KMS-11 (cell line): Measurements from ENCODE around the gene PRR9.
A peak's percentile ranks its signal among the peaks of the same experiment; 100 is the strongest.
"Not testable (repeated sequence)": the region's sequence is repeated elsewhere in the genome, so short reads cannot be mapped to it uniquely, and the experiment has no call there.

ENCODE experiments used
- H2AFZ ChIP-seq: fragments of 200-600 bp; sonication (generic); 2 replicates; pipeline ENCODE4 v1.6.1; 2016; ENCODE audit warnings: antibody characterized with exemption, mixed run types, low read depth
- H3K27ac ChIP-seq: fragments of 200-600 bp; sonication (generic); 2 replicates; pipeline ENCODE4 v1.6.1; 2016; ENCODE audit warnings: mild to moderate bottlenecking, mixed run types
- H3K27me3 ChIP-seq: fragments of 200-600 bp; sonication (generic); 2 replicates; pipeline ENCODE4 v1.6.1; 2017; ENCODE audit warnings: mild to moderate bottlenecking, low read depth, mixed run types, moderate library complexity; ENCODE audit not compliant: insufficient read depth
- H3K36me3 ChIP-seq: fragments of 200-600 bp; sonication (generic); 2 replicates; pipeline ENCODE4 v1.6.1; 2017; ENCODE audit warnings: mild to moderate bottlenecking, mixed run types; ENCODE audit not compliant: insufficient read depth
- H3K4me1 ChIP-seq: fragments of 200-600 bp; sonication (generic); 2 replicates; pipeline ENCODE4 v1.6.1; 2016; ENCODE audit warnings: mild to moderate bottlenecking, low read depth, mixed run types; ENCODE audit not compliant: poor library complexity, severe bottlenecking
- H3K4me2 ChIP-seq: fragments of 200-600 bp; sonication (generic); 2 replicates; pipeline ENCODE4 v1.7.0; 2016; ENCODE audit warnings: mild to moderate bottlenecking, mixed run types
- H3K4me3 ChIP-seq: fragments of 200-600 bp; sonication (generic); IDR thresholded peaks from 2 replicates; pipeline ENCODE4 v1.6.1; 2017; ENCODE audit warnings: low read depth, low read length, mixed read lengths; ENCODE audit not compliant: insufficient read depth
- H3K79me2 ChIP-seq: fragments of 200-600 bp; sonication (generic); 2 replicates; pipeline ENCODE4 v1.6.1; 2016; ENCODE audit warnings: low read depth, mixed run types; ENCODE audit not compliant: insufficient read depth
- H3K9ac ChIP-seq: fragments of 200-600 bp; sonication (generic); 2 replicates; pipeline ENCODE4 v1.6.1; 2016; ENCODE audit warnings: mild to moderate bottlenecking, mixed run types
- H4K20me1 ChIP-seq: fragments of 200-600 bp; sonication (generic); 2 replicates; pipeline ENCODE4 v1.6.1; 2016; ENCODE audit warnings: mild to moderate bottlenecking, mixed run types; ENCODE audit not compliant: insufficient read depth
- TF ChIP-seq, protein P1 (sequence below): fragments of 200-600 bp; sonication (generic); conservative IDR thresholded peaks from 2 replicates; pipeline ENCODE4 v1.6.1; 2017; ENCODE audit warnings: low read depth, mild to moderate bottlenecking, antibody characterized with exemption, low read length, moderate library complexity, mixed read lengths

PRR9 gene

DNA sequence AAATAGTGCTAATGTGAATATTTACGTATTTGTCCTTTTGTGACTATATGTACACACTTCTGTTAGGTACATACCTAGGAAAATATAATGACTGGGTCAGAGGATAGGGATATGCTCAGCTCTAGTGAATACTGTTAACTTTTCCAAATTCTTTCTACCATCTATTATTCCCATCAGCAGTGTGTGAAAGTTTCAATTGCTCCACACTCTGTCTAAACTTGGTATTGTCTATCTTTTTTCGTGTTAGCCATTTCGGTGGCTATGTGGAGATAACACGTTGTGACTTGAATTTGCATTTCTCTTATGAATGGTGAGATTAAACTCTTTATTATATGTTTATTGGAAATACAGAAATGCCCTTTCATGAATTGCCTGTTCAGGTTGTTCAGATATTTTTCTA lies 36.8 kb upstream of the PRR9 start:
- H2AFZ ChIP-seq = no peak overlapping the region
- H3K4me3 ChIP-seq = no peak overlapping the region
- H3K4me2 ChIP-seq = no peak overlapping the region
- no peaks in the 10 kb centered on the region for H3K4me1 ChIP-seq
- H3K27ac ChIP-seq = no peak overlapping the region
- TF ChIP-seq, protein P1, sequence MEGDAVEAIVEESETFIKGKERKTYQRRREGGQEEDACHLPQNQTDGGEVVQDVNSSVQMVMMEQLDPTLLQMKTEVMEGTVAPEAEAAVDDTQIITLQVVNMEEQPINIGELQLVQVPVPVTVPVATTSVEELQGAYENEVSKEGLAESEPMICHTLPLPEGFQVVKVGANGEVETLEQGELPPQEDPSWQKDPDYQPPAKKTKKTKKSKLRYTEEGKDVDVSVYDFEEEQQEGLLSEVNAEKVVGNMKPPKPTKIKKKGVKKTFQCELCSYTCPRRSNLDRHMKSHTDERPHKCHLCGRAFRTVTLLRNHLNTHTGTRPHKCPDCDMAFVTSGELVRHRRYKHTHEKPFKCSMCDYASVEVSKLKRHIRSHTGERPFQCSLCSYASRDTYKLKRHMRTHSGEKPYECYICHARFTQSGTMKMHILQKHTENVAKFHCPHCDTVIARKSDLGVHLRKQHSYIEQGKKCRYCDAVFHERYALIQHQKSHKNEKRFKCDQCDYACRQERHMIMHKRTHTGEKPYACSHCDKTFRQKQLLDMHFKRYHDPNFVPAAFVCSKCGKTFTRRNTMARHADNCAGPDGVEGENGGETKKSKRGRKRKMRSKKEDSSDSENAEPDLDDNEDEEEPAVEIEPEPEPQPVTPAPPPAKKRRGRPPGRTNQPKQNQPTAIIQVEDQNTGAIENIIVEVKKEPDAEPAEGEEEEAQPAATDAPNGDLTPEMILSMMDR = no peak
- no peaks in the 10 kb centered on the region for H3K36me3 ChIP-seq
- no peak overlapping the region for H3K9ac ChIP-seq
- H4K20me1 ChIP-seq = no peaks in the 10 kb centered on the region
- no peaks in the 10 kb centered on the region for H3K79me2 ChIP-seq
- H3K27me3 ChIP-seq = no peaks in the 10 kb centered on the region

DNA sequence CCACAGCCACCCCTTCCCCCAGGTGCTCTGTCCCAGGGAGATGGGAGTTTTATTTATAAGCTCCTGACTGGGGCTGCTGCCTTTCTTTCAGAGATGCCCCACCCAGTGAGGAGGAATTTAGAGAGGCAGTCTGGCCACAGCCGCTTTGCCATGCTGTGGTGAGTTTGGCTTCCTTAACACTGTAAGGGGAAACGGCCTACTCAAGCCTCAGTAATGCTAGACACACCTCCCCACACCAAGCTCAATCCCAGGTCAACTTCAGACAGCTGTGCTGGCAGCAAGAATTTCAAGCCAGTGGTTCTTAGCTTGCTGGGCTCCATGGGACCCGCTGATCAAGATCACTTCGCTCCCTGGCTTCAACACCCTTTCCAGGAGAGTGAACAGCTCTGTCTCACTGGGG lies 29.1 kb upstream of the PRR9 start:
- H3K4me3 ChIP-seq, H3K79me2 ChIP-seq, H4K20me1 ChIP-seq, H2AFZ ChIP-seq, H3K9ac ChIP-seq, H3K27ac ChIP-seq, H3K36me3 ChIP-seq, H3K4me1 ChIP-seq, H3K4me2 ChIP-seq, H3K27me3 ChIP-seq: not testable (repeated sequence)

DNA sequence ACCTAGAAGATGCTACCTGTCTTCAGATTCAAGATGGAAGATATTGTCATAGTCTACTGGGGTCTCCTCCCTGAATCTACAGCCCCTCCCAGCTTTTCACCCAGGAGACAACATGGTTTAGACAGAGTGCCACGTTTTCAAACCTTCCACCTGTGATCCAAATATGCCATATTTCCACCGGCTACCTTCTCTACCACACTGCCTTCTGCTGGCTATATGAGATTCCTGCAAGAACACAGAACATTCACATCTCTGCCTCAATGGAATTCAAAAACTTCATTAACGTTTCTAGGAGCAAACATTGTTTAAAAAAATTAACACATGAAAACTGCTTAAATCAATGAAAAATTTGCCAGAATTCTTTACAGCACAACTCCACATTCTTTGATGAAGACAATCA lies 27.0 kb upstream of the PRR9 start:
- H3K79me2 ChIP-seq = no peaks in the 10 kb centered on the region
- no peaks in the 10 kb centered on the region for H3K36me3 ChIP-seq
- no peak overlapping the region for H3K4me2 ChIP-seq
- no peaks in the 10 kb centered on the region for H3K4me1 ChIP-seq
- H3K27me3 ChIP-seq = no peaks in the 10 kb centered on the region
- no peak overlapping the region for H3K27ac ChIP-seq
- H2AFZ ChIP-seq = no peak overlapping the region
- no peak overlapping the region for H3K9ac ChIP-seq
- TF ChIP-seq, protein P1 = peak; percentile 66
- no peak overlapping the region for H3K4me3 ChIP-seq
- H4K20me1 ChIP-seq = no peaks in the 10 kb centered on the region

DNA sequence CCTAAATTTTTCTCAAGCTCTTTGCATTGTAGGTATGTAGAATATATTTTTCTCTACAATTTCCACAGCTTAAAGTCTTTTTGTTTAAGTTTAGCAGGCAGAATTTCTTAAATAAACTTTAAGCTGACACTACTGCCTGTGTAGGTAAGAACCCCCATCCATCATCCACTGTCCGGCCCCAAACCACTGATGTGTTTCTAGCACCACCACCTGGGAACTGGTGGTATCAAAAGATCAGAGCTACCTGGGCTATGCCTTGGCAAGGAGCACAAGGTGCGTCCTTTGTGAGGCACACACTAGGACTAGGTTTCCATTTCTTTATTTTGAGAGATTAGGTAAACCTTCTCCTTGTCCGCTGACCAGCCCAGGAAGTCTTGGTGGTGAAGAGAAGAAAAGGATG lies 24.7 kb upstream of the PRR9 start:
- Histone ChIP-seq H3K36me3 (no peaks in the 10 kb centered on the region), H3K27me3 (no peaks in the 10 kb centered on the region), H4K20me1 (no peaks in the 10 kb centered on the region), H3K9ac (no peak overlapping the region), H3K27ac (no peak overlapping the region), H3K4me3 (peak overlapping the region; percentile 53), H3K4me2 (no peak overlapping the region), H3K4me1 (no peaks in the 10 kb centered on the region), H2AFZ (no peak overlapping the region), H3K79me2 (no peaks in the 10 kb centered on the region)
- TF ChIP-seq, protein P1 = peak; percentile 65

DNA sequence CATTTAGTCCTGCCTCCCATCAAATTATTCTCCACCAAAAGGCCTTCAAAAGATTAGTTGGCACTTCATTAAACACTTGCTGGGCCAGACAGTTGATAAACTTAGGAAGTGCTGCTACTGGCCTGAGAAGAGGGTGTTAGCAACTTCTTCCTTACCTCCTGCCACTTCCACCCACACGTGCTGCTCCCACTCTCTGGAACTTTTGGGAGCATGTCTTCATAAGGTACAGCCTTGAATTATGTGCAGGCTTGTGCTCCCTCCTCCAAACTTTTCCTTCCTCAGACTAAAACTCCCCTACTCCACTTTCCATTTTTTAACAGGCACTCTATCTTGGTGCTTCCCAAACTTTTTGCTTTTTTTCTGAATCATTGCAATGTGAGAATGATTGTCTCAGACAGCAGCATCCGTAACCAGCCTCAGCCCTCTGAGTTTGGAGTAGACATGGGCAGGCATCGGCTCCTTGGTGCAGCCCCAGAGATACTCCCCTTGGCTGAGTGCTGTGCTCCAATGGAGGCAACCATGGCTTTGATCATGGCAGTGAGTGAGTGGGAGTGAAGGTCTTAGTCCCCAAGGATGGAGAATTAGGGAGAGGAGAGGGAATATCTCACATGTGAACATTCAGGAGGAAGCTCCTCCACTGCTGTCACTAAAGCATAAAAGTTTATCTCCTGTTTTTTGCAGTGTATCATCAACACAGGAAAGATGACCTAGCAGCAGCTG lies 22.9 kb upstream of the PRR9 start:
- no peak overlapping the region for H2AFZ ChIP-seq
- H3K27me3 ChIP-seq = no peaks in the 10 kb centered on the region
- no peaks in the 10 kb centered on the region for H3K4me1 ChIP-seq
- H4K20me1 ChIP-seq = no peaks in the 10 kb centered on the region
- H3K4me2 ChIP-seq = no peak overlapping the region
- no peaks in the 10 kb centered on the region for H3K79me2 ChIP-seq
- no peaks in the 10 kb centered on the region for H3K36me3 ChIP-seq
- no peak overlapping the region for H3K9ac ChIP-seq
- TF ChIP-seq, protein P1 = no peak
- no peak overlapping the region for H3K27ac ChIP-seq
- H3K4me3 ChIP-seq = no peak overlapping the region
